Measurements from ENCODE around the gene UBXN6. TPM values are rescaled to one million over a fixed set of nuclear protein-coding genes. Genes with fewer than 3 reads are reported as not detected.

The UBXN6 gene
- total and polyA plus RNA-seq, 11 donors: 75.1 to 137 (median 113) TPM

- 1 to 3% (median 2%) methylated on average over 30 to 51 of the region's 53 CpGs for WGBS, 4 donors
- ATAC-seq: peak in 3 of 4 donors; percentile 6 to 54 (median 22)
- peak in 3 of 5 donors; percentile 56 to 70 (median 59) for DNase-seq
Measured at GRCh38 chr19:4456843-4457653, 546 bp downstream of the UBXN6 start.

DNA sequence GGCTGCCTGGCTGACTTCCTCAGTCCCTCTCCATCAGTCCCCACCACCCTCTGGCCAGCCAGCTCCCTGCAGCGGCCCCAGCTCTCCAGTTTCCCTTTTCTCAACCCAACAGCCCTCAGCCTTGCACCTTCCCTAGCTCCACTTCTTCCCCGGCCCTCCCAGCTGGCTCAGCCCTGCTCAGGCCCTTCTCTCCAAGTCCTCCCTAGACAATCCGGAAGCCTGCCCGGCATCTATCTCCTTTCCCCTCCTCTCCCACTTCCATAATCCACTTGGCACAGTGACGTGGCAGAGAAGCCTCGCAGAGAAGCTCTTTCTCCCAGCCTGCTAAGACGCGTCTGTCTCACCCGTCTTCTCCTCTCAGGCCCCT is 1.1 kb downstream of the UBXN6 start:
- peak overlapping the region in 11 of 12 donors; percentile 30 to 96 (median 89) for H3K27ac ChIP-seq
- peaks cover 0 to 35% (median 27%) of the 10 kb centered on the region in 9 donors for H3K36me3 ChIP-seq
- ATAC-seq (peak in 3 of 4 donors; percentile 4 to 30 (median 13)), DNase-seq (peak in 1 of 5 donors; percentile 42)
- intact Hi-C loops (cut with DNase I): loop anchor here in 2 of 10 donors (2.0 to 10.0 kb wide), 3 partner anchors 52 to 511 kb away; partner anchors contain the start of genes SH3GL1 (in 2 of the 2), CHAF1A (in 1 of the 2) and KDM4B (in 1 of the 2)
- no peaks in the 10 kb centered on the region for H3K27me3 ChIP-seq
- H3K9me3 ChIP-seq: no peaks in the 10 kb centered on the region
- H3K4me1 ChIP-seq: peaks cover 0 to 33% (median 20%) of the 10 kb centered on the region in 12 donors
- 3 to 8% (median 6%) methylated on average over 9 of the region's 9 CpGs for WGBS, 4 donors
- TF ChIP-seq, protein P1, sequence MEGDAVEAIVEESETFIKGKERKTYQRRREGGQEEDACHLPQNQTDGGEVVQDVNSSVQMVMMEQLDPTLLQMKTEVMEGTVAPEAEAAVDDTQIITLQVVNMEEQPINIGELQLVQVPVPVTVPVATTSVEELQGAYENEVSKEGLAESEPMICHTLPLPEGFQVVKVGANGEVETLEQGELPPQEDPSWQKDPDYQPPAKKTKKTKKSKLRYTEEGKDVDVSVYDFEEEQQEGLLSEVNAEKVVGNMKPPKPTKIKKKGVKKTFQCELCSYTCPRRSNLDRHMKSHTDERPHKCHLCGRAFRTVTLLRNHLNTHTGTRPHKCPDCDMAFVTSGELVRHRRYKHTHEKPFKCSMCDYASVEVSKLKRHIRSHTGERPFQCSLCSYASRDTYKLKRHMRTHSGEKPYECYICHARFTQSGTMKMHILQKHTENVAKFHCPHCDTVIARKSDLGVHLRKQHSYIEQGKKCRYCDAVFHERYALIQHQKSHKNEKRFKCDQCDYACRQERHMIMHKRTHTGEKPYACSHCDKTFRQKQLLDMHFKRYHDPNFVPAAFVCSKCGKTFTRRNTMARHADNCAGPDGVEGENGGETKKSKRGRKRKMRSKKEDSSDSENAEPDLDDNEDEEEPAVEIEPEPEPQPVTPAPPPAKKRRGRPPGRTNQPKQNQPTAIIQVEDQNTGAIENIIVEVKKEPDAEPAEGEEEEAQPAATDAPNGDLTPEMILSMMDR (IDR thresholded peaks at IDR 0.05): no peak
- peak overlapping the region; percentile 53 to 96 (median 70) for H3K4me3 ChIP-seq

More at GRCh38 chr19:4456843-4457653, 546 bp downstream of the UBXN6 start:
- peaks cover 0 to 33% (median 20%) of the 10 kb centered on the region in 12 donors for H3K4me1 ChIP-seq
- peak overlapping the region; percentile 53 to 96 (median 70) for H3K4me3 ChIP-seq
- H3K27ac ChIP-seq: peak overlapping the region; percentile 30 to 96 (median 89)
- H3K9me3 ChIP-seq: no peaks in the 10 kb centered on the region
- no peaks in the 10 kb centered on the region for H3K27me3 ChIP-seq
- intact Hi-C loops (cut with DNase I): loop anchor here in 3 of 10 donors (1.0 to 10.0 kb wide), 4 partner anchors 14 to 510 kb away; partner anchors contain the start of genes SH3GL1 (in 2 of the 3), CHAF1A (in 1 of the 3) and KDM4B (in 1 of the 3)
- H3K36me3 ChIP-seq: peaks cover 0 to 30% (median 22%) of the 10 kb centered on the region in 9 donors
- TF ChIP-seq, protein P1 (IDR thresholded peaks at IDR 0.05): no peak
- TF ChIP-seq POLR2A (IDR thresholded peaks at IDR 0.05): no peak

- peak in 4 of 5 donors; percentile 66 to 83 (median 72) for DNase-seq
- no peaks in the 10 kb centered on the region for H3K27me3 ChIP-seq
Measured at GRCh38 chr19:4455719-4456475, 1.7 kb downstream of the UBXN6 start.

More at GRCh38 chr19:4455719-4456475, 1.7 kb downstream of the UBXN6 start:
- intact Hi-C loops (cut with DNase I): loop anchor here in 2 of 10 donors (2.0 to 10.0 kb wide), 3 partner anchors 51 to 511 kb away; partner anchors contain the start of genes SH3GL1 (in 2 of the 2), CHAF1A (in 1 of the 2) and KDM4B (in 1 of the 2)
- no peak for TF ChIP-seq POLR2A (IDR thresholded peaks at IDR 0.05)
- TF ChIP-seq, protein P1 (IDR thresholded peaks at IDR 0.05): peak in 1 of 12 donors; percentile 10
- H3K4me1 ChIP-seq: peaks cover 0 to 33% (median 20%) of the 10 kb centered on the region in 12 donors
- peak overlapping the region in 9 of 12 donors; percentile 63 to 96 (median 71) for H3K4me3 ChIP-seq
- H3K9me3 ChIP-seq: no peaks in the 10 kb centered on the region
- ATAC-seq: peak in 3 of 4 donors; percentile 38 to 68 (median 58)
- 35 to 43% (median 38%) methylated on average over 15 of the region's 15 CpGs for WGBS, 4 donors
- peak overlapping the region in 11 of 12 donors; percentile 8 to 96 (median 85) for H3K27ac ChIP-seq
- peaks cover 0 to 41% (median 33%) of the 10 kb centered on the region in 9 donors for H3K36me3 ChIP-seq

Data from heart left ventricle (tissue), 16 donors.